ENCODE measurements around the gene DOC2A.

The DOC2A gene

GRCh38 chr16:30000735-30001631 is 9.8 kb downstream of the DOC2A start (continued):
- TF ChIP-seq PATZ1 (tag by site-specific recombination; IDR thresholded peaks at IDR 0.05) (0 out of 2 replicates have a peak, but pooled peaks have one; percentile 8), ZNF175 (tag by site-specific recombination; IDR thresholded peaks at IDR 0.05) (no peak)

GRCh38 chr16:29999605-30000004 is 11.2 kb downstream of the DOC2A start:
- Histone ChIP-seq H3K4me3 (ENCODE audit: low read depth, low read length) (no peak overlapping the region), H3K36me3 (ENCODE audit: control insufficient read depth in 2 of 2, insufficient read depth in 1 of 2, low read length in 2 of 2) (peaks cover 8 to 76% of the 10 kb centered on the region in 2 experiments; a peak in 2 of 3 replicates), H3K9me3 (ENCODE audit: control insufficient read depth, insufficient read depth, low read depth, low read length) (no peaks in the 10 kb centered on the region), H3K4me1 (ENCODE audit: control insufficient read depth, insufficient read depth, low read length) (no peaks in the 10 kb centered on the region; the same call in 1 of the 2 replicates), H3K27ac (ENCODE audit: extremely low read depth, low read depth, low read length) (no peak overlapping the region)
- ChIA-PET POLR2A (interaction anchor here (0.8 to 1.0 kb wide), 2 partner anchors 9 to 26 kb away, joined by 3 to 4 read pairs; partner anchors contain the start of gene TAOK2), CTCF (interaction anchor here (0.7 kb wide), 1 partner anchor 17 kb away, joined by 3 read pairs; no protein-coding TSS in a partner anchor)
- TF ChIP-seq ATF2 (tag by site-specific recombination; IDR thresholded peaks at IDR 0.05; ENCODE audit: low read depth): peak; percentile 85
- TF ChIP-seq ZNF621 (tag by site-specific recombination; IDR thresholded peaks at IDR 0.05): peak; percentile 14; the same call in 1 of the 2 replicates
- no peak for TF ChIP-seq ZNF157 (tag by site-specific recombination; IDR thresholded peaks at IDR 0.05)
- 0 out of 2 replicates have a peak, but pooled peaks have one; percentile 30 for TF ChIP-seq ZNF629 (tag by site-specific recombination; IDR thresholded peaks at IDR 0.05)

- TF ChIP-seq ZBTB17 (tag by site-specific recombination; IDR thresholded peaks at IDR 0.05) (peak; percentile 15; the same call in 1 of the 2 replicates), ZNF664 (tag by site-specific recombination; IDR thresholded peaks at IDR 0.05) (peak; percentile 95), ZNF335 (tag by site-specific recombination; conservative IDR thresholded peaks at IDR 0.05) (no peak), ZNF530 (tag by site-specific recombination; IDR thresholded peaks at IDR 0.05; ENCODE audit: low read depth) (no peak), ZNF561 (tag by site-specific recombination; IDR thresholded peaks at IDR 0.05; ENCODE audit: borderline replicate concordance) (no peak), YY1 (tag by site-specific recombination; IDR thresholded peaks at IDR 0.05) (no peak), PRDM1 (tag by site-specific recombination; IDR thresholded peaks at IDR 0.05) (no peak), KLF16 (tag by site-specific recombination; IDR thresholded peaks at IDR 0.05) (no peak)
- ChIA-PET POLR2A (interaction anchor here (0.6 to 4.0 kb wide), 7 partner anchors 8 to 396 kb away, joined by 3 to 42 read pairs (median 5); partner anchors contain the start of gene TAOK2), CTCF (interaction anchor here (0.6 to 2.1 kb wide), 13 partner anchors 10 to 275 kb away, joined by 3 to 12 read pairs (median 4); partner anchors contain the start of genes PAGR1 and PRRT2)
Observed at GRCh38 chr16:29996766-29997250, 14.0 kb downstream of the DOC2A start.

More at GRCh38 chr16:29996766-29997250, 14.0 kb downstream of the DOC2A start:
- Histone ChIP-seq H3K4me3 (ENCODE audit: low read depth, low read length) (peak overlapping the region; percentile 93), H3K27ac (ENCODE audit: extremely low read depth, low read depth, low read length) (peak overlapping the region; percentile 91; the same call in 1 of the 2 replicates), H3K4me1 (ENCODE audit: control insufficient read depth, insufficient read depth, low read length) (no peaks in the 10 kb centered on the region; the same call in 1 of the 2 replicates), H3K36me3 (ENCODE audit: control insufficient read depth in 2 of 2, insufficient read depth in 1 of 2, low read length in 2 of 2) (peaks cover 8 to 77% of the 10 kb centered on the region in 2 experiments), H3K9me3 (ENCODE audit: control insufficient read depth, insufficient read depth, low read depth, low read length) (no peaks in the 10 kb centered on the region)
